ENCODE measurements around the gene USH1G.
"Not testable (repeated sequence)": the region's sequence is repeated elsewhere in the genome, so short reads cannot be mapped to it uniquely, and the experiment has no call there.

USH1G gene

DNA sequence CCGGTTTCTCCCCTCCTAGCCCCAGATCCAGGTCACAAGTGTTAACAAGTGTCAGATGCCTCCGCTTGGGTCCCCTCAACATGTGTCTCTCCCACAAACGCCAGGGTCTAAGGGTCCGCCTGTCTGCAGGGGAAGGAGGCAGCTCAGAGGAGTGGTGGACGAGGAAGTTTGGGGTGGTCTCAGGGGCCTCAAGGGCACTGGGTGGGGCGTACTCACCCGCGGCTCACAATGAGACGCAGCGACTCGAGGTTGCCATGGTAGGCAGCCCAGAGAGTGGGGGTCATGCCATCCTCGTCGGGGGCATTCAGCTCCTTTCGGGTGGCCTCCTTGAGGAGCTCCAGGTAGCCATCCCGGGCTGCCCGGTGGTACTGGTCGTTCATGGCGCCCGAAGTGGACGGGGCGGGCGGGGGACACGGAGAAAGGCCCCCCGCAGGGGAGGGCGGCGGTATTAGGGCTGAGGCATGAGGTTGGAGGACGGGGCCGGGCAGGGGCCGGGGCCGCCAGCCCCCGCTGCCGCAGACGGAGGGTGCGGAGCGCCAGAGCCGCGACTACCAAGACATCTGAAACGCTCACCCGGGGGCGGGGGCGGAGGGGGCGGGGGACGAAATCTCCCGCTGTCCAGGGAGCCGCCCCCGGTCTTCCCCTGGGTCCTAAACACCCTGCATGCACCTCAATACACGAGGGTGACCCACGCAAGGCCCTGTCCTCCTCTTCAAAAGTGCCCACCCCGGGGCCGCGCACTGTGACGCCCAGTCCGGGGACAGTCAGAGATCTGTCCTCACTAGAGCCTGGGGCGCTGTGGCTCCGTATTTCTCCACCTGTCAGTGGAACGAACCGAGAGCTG is at the start of gene USH1G:
USH1G (minus strand) TSS at position 562 of the 844 bp plus-strand sequence; CDS start at position 380, 182 bp downstream.
- DNase-seq, result no peak

DNA sequence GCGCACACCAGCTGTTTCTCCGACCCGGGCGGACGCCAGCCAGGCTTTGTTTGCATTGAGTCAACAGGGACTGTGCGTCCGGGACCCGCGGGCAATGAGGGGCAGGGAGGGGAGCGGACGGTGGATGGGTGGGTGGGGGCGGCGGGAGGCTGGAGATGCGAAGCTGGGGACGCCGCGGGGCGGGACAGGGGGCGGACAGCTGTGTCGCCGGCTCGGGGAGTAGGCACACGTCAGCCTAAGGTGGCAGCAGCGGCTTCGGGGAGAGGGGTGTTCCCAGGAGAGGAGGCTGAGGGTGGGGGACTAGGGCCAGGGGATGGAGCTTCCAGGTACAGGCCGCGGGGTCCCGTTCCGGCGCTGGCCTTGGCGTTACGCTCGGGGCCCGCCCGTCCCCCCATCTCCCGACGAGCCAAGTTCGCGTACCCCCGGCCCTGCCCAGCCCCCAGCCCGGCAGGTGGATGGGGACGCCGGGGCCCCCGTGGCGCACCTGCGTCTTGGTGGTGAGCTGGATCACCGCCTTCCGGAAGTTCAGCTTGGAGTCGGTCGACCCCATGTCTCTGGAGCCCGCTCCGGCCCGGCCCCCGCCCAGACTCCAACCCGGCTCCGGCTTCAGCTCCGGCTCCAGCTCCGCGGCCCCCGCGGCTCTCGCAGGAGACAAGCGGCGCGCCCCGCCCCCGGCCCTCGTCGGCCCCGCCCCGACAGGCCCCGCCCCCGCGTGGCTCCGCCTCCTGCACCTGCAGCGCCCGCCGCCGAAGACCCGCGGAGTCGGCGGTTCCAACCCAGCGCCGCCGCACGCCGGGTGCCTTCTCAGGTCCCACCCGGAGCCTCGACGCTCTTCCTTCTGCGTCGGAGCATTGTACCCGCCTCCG is 49.3 kb upstream of the USH1G start, which contains the start of gene HID1:
HID1 (minus strand) TSS at position 653 of the 866 bp plus-strand sequence; CDS start at position 550, 103 bp downstream.
- DNase-seq, result peak; percentile 50

DNA sequence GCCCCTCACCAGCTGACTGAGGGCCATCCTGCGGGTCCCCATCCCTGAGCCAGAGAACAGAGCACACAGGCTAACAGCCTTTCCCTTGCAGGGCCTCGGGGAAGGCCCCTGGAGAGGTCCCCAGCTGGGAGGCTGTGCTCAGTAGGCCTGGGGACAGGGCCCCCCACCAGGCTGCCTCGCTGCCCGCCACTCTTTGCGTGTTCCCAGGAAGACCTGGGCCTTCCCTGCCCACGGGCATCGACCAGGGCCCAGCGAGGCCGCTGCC is 48.7 kb upstream of the USH1G start:
- no peak for DNase-seq

DNA sequence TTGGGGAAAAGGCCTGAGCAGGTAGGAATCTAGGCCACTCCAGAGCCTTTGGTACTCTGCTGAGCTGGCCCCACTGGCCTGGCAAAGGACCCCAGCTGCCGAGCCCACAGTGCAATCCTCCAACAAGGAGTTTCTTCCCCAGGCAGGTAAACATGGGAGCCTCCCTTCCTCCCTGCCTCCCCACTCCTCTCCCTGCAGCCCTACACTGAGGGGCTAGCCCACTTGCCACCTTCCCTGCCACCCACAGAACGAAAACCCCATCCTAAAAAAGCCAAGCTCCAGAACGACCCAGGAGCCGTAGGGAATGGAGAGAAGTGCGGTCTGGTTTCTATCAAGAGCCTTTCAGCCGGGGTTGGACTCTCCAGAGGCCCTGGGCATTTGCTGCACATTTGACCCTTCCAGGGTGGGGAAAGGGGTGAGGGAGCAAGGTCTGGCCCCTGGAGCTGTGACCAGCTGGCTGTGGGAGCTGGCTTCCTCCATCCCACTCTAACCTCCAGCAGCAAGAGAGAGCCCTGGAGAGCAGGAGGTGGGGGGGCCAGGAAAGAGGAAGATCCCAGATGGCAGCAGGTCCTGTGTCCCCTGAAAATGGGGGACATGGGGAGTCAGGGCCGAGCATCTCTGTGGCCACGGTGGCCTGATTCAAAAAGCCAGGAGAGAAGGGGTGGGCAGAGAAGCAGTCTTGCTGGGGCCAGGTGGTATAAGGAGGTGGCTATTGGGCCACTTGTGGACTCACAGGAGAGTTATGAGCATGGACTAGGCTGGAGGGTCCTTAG is 48.2 kb upstream of the USH1G start:
- DNase-seq, result no peak

DNA sequence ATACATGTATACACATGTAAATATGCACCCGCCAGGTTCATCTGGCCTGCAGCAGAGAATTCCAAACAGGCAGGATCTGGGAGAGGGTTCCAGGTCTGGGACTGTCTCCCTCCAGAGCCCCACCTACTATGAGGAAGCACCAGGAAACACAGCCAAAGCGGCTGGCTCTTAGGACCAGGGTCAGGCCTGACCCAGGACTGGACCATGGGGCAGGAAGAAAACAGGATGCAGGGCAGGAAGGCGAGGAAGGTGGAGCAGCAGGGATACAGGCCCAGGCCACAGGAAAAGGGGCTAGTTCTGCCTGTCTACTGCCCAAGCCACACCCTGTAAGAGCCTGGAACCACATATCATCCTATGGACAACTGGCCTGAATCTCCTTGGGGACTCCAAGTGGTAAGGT is 47.3 kb upstream of the USH1G start:
- no peak for DNase-seq

DNA sequence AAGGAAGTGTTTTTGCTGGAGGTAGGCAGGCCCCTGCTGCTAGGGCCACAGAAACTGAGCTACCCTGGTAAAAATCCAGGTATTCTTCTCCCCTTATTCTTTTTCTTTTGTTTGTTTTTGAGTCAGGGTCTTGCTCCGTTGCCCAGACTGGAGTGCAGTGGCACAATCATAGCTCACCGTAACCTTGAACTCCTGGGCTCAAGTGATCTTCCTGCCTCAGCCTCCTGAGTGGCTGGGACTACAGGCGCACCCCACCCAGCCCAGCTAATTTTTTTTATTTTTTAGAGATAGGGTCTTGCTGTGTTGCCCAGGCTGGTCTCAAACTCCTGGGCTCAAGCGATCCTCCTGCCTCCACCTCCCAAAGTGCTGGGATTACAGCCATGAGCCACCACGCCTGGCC is 46.4 kb upstream of the USH1G start:
- not testable (repeated sequence) for DNase-seq

DNA sequence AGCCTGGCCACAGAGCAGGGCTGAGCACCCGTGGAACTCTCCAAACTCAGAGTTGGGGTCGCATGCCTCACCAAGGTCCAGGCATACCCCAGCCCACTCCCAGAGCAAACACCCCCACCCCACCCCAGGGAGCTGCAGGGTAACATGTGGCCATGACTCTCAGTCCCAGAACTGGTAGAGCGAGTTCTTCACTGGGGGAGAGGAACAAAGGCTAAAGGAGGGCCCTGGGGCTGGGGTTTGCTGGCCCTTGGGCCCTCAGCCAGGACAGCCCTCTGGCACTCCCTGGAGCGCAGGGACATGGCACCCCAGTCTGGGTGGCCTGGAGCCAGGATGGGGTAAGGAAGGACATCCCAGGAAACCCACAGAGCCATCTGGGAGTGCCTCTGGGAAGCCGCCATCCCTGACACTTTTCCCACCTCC is 45.3 kb upstream of the USH1G start:
- DNase-seq, result no peak

DNA sequence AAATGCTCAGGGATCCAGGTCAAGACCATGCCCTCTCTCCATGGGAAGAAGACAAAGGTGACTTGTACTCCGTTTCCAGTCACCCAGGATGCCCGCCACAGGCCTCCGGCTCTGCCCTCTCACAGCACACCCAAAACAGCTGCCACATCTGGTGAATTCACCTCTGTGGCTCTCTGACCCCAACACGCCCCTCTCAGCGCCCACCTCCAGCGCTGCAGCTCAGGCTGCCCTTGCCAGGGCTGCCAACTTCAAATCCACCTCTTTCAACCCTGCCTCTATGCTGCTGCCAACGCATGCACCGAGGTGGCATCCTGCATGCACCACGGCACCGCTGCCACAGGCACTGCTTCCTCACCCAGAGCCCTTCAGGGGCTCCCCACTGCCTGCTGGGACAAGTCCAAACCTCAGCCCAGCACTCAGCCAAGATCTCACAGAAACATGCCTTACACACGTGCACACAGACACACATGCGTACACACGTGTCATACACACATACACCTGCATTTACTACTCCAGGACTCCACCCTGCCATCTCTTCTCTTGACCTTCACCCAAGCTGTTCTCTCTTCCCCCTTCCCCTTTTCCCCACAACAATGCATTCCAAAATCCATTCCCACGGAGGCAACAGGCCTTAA is 42.0 kb upstream of the USH1G start:
- no peak for DNase-seq

DNA sequence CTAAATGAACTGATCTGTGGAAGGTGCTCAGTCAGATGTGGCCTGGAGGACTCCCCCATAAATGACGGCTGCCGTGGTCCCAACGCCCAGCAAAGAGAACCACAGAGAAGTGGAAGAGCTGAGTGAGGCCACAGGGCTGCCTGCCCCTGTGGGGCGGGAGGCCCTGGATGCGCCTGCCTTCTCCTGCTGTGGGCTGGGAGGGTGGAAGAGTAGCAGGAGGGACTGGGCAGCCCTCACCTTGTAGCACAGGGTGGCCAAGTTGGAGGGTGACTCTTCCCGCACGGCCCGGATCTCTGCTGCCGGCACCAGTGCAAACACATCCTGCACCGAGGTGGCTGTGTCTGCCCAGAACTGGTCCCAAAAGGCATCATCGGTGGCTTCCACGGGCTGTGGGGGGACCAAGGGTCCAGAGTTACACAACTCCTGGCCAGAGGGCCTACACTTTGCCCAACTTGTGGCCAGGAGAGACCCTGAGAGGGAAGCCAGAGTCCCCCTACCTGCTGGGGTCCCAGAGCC is 41.2 kb upstream of the USH1G start:
- no peak for DNase-seq

DNA sequence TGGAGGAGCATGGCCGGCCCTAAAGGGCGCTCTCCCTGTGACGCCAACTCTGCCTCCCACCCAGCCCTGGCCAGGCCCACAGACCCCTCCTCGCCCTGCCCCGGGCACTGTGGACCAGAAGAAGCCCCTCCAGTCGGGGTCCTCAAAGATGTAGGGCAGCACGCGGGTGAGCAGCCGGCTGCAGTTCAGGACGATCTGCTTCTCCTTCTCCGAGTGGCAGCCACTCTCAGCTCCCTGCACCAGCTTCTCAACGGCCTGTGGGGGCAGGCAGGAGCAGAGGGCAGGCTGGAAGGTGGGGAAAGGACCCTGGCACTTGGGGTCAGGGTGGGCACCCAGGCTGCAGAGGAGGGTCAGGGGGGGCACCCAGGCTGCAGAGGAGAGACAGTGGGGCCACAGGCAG is 40.6 kb upstream of the USH1G start:
- no peak for DNase-seq

DNA sequence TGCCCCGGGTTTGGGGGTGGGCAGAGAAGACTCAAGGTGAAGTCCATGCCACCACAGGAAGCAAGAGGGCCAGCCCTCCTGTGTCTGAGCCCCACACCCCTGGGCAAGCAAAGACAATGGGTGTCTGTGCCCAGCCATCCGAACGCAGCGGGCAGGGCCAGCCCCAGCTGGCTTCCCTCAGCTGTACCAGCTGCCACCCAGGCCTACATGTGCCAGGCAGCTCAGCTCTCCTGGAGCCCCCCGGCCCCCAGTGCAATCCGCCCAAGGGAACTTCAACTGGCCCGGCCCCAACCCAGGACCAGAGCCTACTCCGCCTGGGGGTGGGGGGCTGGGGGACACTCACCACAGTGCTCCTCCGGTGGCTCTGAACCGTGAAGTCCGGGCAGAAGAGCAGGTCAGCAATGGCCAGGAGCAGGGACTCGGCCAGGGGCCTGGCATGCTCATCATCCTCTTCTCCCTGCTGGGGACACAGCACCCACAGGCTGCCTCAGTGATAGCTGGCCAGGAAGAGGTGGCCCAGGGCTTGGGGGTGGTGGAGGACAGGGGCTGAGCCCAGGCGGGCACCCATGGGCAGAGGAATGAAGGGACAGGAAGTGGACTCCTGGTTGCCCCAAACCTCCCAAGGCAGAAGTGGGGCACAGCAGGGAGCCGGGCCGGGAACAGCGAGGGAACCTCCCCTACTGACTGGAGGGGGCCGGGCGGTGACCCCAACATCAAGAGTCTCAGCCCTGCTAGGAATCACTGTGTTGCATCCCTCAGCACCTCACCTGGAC is 39.8 kb upstream of the USH1G start:
- DNase-seq, result no peak

DNA sequence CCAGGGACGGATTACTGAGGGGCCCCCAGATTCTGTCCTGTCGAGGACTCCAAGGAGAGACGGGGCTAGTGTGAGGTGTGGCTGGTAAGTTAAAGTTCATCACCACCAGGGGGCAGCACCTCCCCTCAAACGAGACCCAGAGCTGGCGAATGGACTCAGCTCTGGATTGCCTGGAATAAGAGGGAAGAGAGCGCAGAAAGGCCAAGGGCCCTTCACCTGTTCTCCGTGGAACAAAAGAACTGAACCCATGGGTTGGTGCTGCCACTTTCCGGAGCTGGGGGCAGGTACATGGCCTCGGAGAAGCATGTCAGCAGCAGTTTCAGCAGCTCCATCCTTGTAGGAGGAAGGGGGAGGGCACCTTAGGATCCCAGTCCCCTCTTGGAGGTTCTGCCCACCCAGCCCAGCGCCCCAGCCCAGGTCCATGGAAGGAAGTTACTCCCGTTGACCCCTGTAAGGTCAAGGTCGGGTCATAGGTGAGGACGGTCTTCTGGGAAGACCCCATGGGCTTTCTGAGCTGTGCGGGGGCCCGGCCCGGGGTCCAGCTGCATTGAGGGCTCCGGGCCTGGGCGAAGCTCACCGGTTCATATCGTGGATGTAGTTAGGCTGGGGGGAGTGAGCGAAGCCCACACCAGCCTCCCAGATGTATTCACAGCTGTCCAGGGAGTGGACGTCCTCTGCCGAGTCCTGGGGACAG is 38.7 kb upstream of the USH1G start:
- DNase-seq, result peak; percentile 75

DNA sequence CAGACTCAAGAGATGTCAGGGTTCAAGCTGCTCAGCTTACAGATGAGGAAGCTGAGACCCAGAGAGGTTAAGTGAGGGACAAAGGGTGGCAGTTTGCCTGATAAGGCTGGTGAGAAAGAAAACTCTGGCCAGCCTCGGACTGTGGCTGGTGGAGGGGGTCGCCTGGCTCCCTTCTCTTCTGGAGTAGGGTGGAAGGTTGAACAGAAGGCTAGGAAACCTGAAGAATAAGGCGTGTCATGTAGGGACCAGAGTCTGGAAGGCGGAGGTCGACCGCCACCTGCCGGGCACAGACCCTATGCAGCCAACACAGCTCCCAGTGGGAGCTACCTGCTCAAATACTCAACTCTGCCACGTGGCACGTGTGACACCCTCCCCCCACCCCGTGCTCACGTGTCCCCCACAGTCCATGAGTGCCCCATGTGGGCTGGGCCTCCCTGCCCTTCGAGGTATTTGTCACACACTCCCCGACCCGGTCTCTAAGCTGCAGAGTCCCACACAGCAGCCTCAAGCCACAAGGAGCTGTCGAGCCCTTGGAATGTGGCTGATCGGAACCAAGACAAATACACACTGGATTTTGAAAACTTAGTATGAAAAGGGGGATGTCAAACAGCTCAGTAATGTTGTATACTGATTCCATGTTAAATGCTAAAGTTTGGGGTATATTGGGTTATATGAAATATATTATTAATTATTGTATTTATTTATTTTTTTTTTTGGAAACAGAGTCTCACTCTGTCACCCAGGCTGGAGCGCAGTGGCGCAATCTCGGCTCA is 37.7 kb upstream of the USH1G start:
- no peak for DNase-seq

DNA sequence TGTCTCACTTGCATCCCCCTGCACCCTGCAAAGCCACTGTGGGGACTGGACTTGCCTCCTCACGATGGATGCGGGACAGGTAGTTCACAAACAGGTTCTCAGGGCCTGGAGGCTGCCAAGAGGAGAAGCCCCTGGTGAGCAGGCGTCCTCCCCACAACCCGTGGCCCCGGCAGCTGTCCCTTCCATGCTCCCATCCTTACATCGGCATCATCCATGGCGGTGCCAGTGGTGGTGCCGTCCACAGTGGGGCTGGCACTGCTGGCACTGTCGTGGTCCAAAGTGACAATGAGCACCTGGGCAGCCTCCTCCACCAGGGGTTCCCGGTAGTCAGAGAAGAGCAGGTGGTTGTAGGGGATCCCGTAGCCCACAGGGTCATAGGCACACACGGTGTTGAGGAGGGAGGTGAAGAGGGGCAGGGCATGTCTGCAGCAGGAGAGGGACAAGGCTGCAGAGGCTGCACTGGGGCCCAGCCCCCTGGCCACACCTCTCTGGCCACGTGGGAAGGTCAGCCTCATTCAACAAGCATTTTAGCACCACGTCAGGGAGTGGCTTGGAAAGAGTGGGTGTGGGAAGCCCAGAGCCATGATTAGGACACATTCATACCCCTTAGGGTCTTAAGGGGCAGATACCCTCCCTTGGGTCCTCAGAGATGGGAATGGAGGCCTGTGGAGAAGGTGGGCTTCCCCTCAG is 36.9 kb upstream of the USH1G start:
- DNase-seq, result no peak

DNA sequence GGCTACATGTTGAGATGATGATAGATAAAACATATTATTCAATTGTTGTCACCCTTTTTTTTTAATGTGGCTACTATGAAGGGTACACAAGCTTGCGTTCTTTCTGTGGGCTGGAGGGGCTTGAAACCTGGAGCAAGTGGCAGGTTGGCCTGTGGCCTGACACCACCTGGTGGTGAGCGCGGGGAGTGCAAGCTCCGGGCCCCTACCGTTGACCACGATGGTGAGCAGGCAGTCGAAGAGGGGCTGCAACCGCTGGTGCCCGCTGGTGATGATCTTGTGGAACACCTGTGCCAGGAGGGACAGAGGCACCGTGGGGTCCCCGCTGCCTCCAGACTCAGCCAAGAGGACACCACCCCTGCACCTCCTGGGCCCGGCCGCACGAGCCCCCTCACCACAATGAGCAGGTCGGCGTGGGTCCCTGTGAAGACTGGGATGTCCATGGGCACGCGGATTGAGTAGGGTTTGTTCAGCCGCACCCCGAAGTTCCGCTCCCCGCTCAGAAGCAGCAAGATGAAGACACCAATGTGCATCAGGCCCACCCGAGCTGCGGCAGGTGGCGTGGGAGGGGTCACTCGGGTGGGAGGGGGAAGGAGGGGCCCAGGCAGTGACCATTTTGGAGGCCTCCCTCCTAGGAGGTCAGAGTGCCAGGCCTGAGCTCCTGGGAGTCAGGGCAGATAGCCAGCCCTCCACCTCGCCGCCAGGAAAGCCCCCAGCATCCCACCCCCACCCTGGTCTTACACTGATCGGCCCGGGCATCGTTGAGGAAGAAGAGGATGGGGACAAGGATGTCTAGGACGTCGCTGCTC is 35.1 kb upstream of the USH1G start:
- peak; percentile 5 for DNase-seq

DNA sequence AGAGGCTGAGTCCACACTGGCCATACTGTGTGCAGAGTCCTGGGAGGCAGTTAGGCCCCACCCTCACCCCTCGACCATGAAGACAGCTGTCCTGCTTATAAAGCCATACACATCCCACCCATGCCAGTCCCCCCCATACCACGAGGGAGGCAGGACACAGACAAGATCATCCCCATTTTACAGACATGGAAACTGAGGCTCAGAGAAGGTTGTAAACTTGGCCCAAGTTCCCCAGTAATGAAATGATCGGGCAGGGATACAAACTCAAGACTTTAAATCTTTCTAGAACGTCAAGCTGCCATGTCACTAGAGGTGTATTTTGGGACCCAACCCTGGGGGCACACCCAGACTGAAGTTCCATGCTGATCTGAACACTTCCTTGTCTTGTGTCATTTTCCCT is 33.0 kb upstream of the USH1G start:
- DNase-seq, result no peak

DNA sequence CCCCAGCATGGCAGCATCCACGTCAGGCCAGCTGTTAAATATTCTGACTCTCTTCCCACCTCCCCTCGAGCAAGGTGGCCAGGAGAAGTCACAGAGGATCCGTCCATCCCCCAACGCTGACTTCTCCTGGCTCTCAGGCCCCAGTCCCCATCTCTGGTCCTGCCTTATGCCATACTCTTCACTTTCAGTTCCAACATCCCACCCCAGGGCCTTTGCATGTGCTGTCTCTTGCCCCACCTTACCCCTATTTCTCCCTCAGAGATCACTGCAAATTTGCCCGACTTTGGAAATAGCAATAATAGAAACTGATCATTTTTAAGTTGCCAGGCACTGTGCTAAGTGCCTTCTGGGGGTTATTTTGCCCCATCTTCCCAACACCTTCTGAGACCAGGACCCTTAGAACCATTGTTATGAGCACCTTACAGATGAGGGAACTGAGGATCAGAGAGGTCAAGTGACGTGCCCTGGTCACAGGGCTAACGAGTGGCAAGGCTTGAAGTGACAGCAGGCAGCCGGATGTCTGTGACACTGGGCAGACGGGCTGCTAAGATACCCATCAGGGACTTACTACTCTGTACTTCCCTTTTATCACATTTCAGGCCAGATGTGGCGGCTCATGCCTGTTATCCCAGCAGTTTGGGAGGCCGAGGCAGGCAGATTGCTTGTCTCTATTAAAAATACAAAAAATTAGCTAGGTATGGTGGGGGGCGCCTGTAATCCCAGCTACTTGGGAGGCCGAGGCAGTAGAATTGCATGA is 31.8 kb upstream of the USH1G start:
- no peak for DNase-seq

DNA sequence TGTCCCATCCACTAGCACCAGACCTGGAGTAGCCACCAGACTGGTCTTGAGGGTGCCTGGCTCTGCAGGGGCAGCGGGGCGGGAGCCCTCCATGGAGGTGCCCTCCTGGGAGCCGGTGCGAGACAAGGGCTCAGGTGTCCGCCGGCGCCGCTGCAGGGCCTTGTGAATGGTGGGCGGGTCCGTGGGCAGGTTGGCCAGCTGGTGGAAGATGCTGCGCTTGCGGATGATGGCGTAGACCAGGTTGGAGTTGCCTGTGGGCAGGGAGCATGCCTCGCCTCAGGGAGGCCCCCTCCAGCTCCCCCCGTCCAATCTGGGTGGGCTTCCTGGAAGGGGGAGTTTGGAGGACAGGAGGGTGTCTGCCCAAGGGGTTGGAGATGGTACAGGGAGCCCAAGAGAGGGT is 31.1 kb upstream of the USH1G start:
- DNase-seq, result no peak
